ENCODE results near the gene RPS23. TPM values are rescaled to one million over a fixed set of nuclear protein-coding genes. Genes with fewer than 3 reads are reported as not detected.

Gene RPS23
- total and polyA plus RNA-seq, 5 experiments from 2014 or later: 3,932 to 5,098 (median 4,084) TPM

GRCh38 chr5:82265047-82265446 lies 13.1 kb downstream of the RPS23 start:
- Mint-ChIP-seq H3K9me3 (peaks cover 0 to 24% (median 6%) of the 10 kb centered on the region in 9 donors), H3K36me3 (peaks cover 10 to 22% (median 13%) of the 10 kb centered on the region in 3 donors), H3K27ac (no peak overlapping the region), H3K4me3 (no peak overlapping the region), H3K27me3 (no peaks in the 10 kb centered on the region), H3K4me1 (no peaks in the 10 kb centered on the region)
- DNase-seq: no peak
- no peak for ATAC-seq
- POLR2A ChIA-PET: no interaction called here

GRCh38 chr5:82259172-82259800 lies 18.9 kb downstream of the RPS23 start:
- no peaks in the 10 kb centered on the region for H3K4me1 Mint-ChIP-seq
- H3K36me3 Mint-ChIP-seq: peaks cover 0 to 4% (median 0%) of the 10 kb centered on the region in 3 donors
- no peaks in the 10 kb centered on the region for H3K27me3 Mint-ChIP-seq
- H3K27ac Mint-ChIP-seq: peak overlapping the region in 1 of 10 donors; percentile 2
- H3K4me3 Mint-ChIP-seq: no peak overlapping the region
- POLR2A ChIA-PET: no interaction called here
- DNase-seq: no peak
- no peak for ATAC-seq
- peaks cover 0 to 2% (median 0%) of the 10 kb centered on the region in 9 donors for H3K9me3 Mint-ChIP-seq

GRCh38 chr5:82257729-82258128 lies 20.4 kb downstream of the RPS23 start:
- ATAC-seq (no peak), DNase-seq (no peak)
- H3K9me3 Mint-ChIP-seq: peaks cover 0 to 2% (median 0%) of the 10 kb centered on the region in 9 donors

GRCh38 chr5:82257247-82257646 lies 20.9 kb downstream of the RPS23 start:
- peaks cover 0 to 8% (median 5%) of the 10 kb centered on the region in 3 donors for H3K36me3 Mint-ChIP-seq
- DNase-seq: no peak
- H3K4me1 Mint-ChIP-seq: no peaks in the 10 kb centered on the region
- POLR2A ChIA-PET: no interaction called here
- no peaks in the 10 kb centered on the region for H3K27me3 Mint-ChIP-seq
- peak overlapping the region in 1 of 10 donors; percentile 27 for H3K27ac Mint-ChIP-seq
- ATAC-seq: no peak
- no peak overlapping the region for H3K4me3 Mint-ChIP-seq
- H3K9me3 Mint-ChIP-seq: peaks cover 0 to 2% (median 0%) of the 10 kb centered on the region in 9 donors

More at GRCh38 chr5:82257729-82258128, 20.4 kb downstream of the RPS23 start:
- Mint-ChIP-seq H3K27me3 (no peaks in the 10 kb centered on the region), H3K27ac (peak overlapping the region in 2 of 10 donors; percentile 27 to 78), H3K36me3 (peaks cover 0 to 8% (median 5%) of the 10 kb centered on the region in 3 donors), H3K4me3 (no peak overlapping the region), H3K4me1 (no peaks in the 10 kb centered on the region)
- POLR2A ChIA-PET: no interaction called here

- H3K27me3 Mint-ChIP-seq: no peaks in the 10 kb centered on the region
Measured at GRCh38 chr5:82255844-82256243, 22.3 kb downstream of the RPS23 start.

GRCh38 chr5:82252744-82253143 lies 25.4 kb downstream of the RPS23 start:
- Mint-ChIP-seq H3K36me3 (peaks cover 5 to 16% (median 9%) of the 10 kb centered on the region in 3 donors), H3K27ac (no peak overlapping the region), H3K4me1 (no peaks in the 10 kb centered on the region), H3K4me3 (no peak overlapping the region), H3K9me3 (peaks cover 0 to 6% (median 4%) of the 10 kb centered on the region in 9 donors), H3K27me3 (no peaks in the 10 kb centered on the region)
- POLR2A ChIA-PET: no interaction called here
- DNase-seq (no peak), ATAC-seq (no peak)

More at GRCh38 chr5:82255844-82256243, 22.3 kb downstream of the RPS23 start:
- ATAC-seq: no peak
- H3K9me3 Mint-ChIP-seq: peaks cover 0 to 2% (median 0%) of the 10 kb centered on the region in 9 donors
- H3K36me3 Mint-ChIP-seq: peaks cover 0 to 8% (median 5%) of the 10 kb centered on the region in 3 donors
- no peak overlapping the region for H3K4me3 Mint-ChIP-seq
- POLR2A ChIA-PET: no interaction called here
- H3K4me1 Mint-ChIP-seq: no peaks in the 10 kb centered on the region
- DNase-seq: no peak
- no peak overlapping the region for H3K27ac Mint-ChIP-seq

- Mint-ChIP-seq H3K9me3 (peaks cover 0 to 31% (median 16%) of the 10 kb centered on the region in 9 donors), H3K4me3 (no peak overlapping the region), H3K27me3 (no peaks in the 10 kb centered on the region), H3K36me3 (peaks cover 3 to 33% (median 19%) of the 10 kb centered on the region in 3 donors), H3K27ac (no peak overlapping the region), H3K4me1 (no peaks in the 10 kb centered on the region)
- ATAC-seq: no peak
- DNase-seq: no peak
- POLR2A ChIA-PET: no interaction called here
Measured at GRCh38 chr5:82246960-82247574, 31.1 kb downstream of the RPS23 start.

- no peak overlapping the region for H3K27ac Mint-ChIP-seq
- H3K9me3 Mint-ChIP-seq: peaks cover 0 to 31% (median 16%) of the 10 kb centered on the region in 9 donors
- DNase-seq: no peak
- no peaks in the 10 kb centered on the region for H3K27me3 Mint-ChIP-seq
- POLR2A ChIA-PET: no interaction called here
- peaks cover 3 to 31% (median 19%) of the 10 kb centered on the region in 3 donors for H3K36me3 Mint-ChIP-seq
- H3K4me3 Mint-ChIP-seq: no peak overlapping the region
- ATAC-seq: no peak
- H3K4me1 Mint-ChIP-seq: no peaks in the 10 kb centered on the region
Measured at GRCh38 chr5:82244854-82245635, 33.1 kb downstream of the RPS23 start.

GRCh38 chr5:82244151-82244550 lies 34.0 kb downstream of the RPS23 start:
- POLR2A ChIA-PET: no interaction called here
- no peak for ATAC-seq
- Mint-ChIP-seq H3K36me3 (peaks cover 3 to 26% (median 19%) of the 10 kb centered on the region in 3 donors), H3K4me1 (no peaks in the 10 kb centered on the region), H3K27me3 (no peaks in the 10 kb centered on the region), H3K27ac (no peak overlapping the region), H3K9me3 (peaks cover 0 to 31% (median 16%) of the 10 kb centered on the region in 9 donors), H3K4me3 (no peak overlapping the region)
- DNase-seq: no peak

- POLR2A ChIA-PET: no interaction called here
- H3K36me3 Mint-ChIP-seq: peaks cover 0 to 7% (median 0%) of the 10 kb centered on the region in 3 donors
Measured at GRCh38 chr5:82234885-82235284, 43.3 kb downstream of the RPS23 start.

GRCh38 chr5:82225525-82226172 lies 52.5 kb downstream of the RPS23 start:
- no peaks in the 10 kb centered on the region for H3K36me3 Mint-ChIP-seq
- peaks cover 2 to 6% (median 3%) of the 10 kb centered on the region in 4 donors for H3K4me1 Mint-ChIP-seq
- H3K9me3 Mint-ChIP-seq: no peaks in the 10 kb centered on the region
- DNase-seq (peak; percentile 20 to 73 (median 57)), ATAC-seq (peak; percentile 72 to 83)
- H3K27ac Mint-ChIP-seq: peak overlapping the region in 2 of 10 donors; percentile 1 to 4
- no peaks in the 10 kb centered on the region for H3K27me3 Mint-ChIP-seq
- POLR2A ChIA-PET: interaction anchor here (0.7 to 0.9 kb wide), 2 partner anchors 474 to 924 kb away, joined by 3 read pairs; no protein-coding TSS in a partner anchor
- H3K4me3 Mint-ChIP-seq: no peak overlapping the region

More at GRCh38 chr5:82234885-82235284, 43.3 kb downstream of the RPS23 start:
- H3K4me1 Mint-ChIP-seq: no peaks in the 10 kb centered on the region
- H3K27ac Mint-ChIP-seq: no peak overlapping the region
- H3K9me3 Mint-ChIP-seq: no peaks in the 10 kb centered on the region
- DNase-seq: no peak
- no peak overlapping the region for H3K4me3 Mint-ChIP-seq
- no peak for ATAC-seq
- H3K27me3 Mint-ChIP-seq: no peaks in the 10 kb centered on the region
